ENCODE measurements around the gene KL.

The KL gene

GRCh38 chr13:33087091-33087490, 70.9 kb downstream of the KL start:
- no peak for DNase-seq

- no peak for DNase-seq
These were observed 71.6 kb downstream of the KL start for GRCh38 chr13:33087790-33088189.

GRCh38 chr13:33089311-33089710, 73.1 kb downstream of the KL start:
- DNase-seq, result no peak

- no peak for DNase-seq
These were observed 74.7 kb downstream of the KL start for GRCh38 chr13:33090755-33091414.

GRCh38 chr13:33091415-33091774, 75.2 kb downstream of the KL start:
- DNase-seq, result no peak

DNA sequence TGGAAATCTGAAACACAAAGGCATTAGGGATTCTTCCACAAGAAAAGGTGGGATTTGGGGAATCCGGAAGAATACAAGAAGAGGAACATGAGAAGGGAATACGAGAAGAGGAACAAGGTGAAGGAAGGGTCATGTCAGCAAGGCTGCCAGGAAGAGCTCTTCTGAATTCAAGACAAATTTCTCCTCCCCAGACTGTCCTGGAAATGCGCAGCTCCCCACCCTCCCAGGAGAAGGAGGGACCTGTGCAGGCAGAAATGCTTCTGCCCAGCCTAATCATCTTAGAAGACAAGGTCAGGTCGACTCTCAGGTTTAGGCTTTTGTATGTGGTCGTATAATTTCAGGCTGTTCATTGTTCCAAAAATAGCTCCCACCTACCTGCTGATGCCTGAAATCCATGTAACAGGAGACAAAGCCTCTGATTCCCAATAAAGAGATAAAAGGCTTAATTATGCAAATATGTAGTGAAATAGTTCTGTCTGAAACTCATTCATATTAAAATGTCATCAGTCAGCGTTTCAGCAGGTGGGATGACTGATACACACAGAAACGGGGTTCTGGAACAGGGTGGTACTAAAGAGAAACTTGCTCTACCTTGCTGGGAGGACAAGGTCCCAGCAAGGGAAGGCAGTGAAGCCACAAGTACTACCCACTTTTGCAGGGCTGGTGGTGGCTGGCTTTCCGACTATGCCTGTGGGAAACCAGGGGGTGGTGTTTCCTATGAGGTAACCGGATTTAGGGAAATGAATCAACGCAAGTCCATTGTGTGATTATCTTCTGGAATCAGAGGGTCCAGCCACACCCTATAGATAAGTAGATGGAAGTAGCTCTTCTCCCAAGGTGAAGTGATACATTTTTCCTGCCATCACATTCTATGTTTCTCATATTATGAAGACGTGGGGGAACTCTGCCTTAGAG, 76.1 kb downstream of the KL start:
- no peak for DNase-seq

GRCh38 chr13:33096886-33097605, 80.8 kb downstream of the KL start:
- no peak for DNase-seq

DNA sequence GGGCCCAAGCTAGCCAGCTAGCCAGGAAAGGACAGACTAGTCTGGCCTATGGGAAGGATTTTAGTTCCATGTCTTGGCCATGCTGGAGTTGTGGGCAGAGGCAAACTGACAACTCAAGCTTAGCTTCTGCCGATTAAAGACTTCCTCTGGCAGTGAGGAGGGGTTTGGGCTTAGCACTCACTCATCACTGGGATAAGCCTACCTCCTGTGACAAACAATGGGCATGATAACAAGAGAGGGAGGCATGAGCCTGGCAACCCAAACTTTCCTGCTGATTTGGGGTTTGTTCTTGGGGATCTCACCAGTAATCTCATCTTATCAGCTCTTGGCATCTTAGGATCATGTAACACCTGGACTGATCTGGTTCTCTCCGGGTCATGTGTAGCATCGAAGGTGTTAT, 83.6 kb downstream of the KL start:
- no peak for DNase-seq

GRCh38 chr13:33100886-33101285, 84.7 kb downstream of the KL start:
- DNase-seq, result no peak

GRCh38 chr13:33101835-33102234, 85.6 kb downstream of the KL start:
- DNase-seq, result no peak

GRCh38 chr13:33103457-33103856, 87.2 kb downstream of the KL start:
- DNase-seq, result no peak

DNA sequence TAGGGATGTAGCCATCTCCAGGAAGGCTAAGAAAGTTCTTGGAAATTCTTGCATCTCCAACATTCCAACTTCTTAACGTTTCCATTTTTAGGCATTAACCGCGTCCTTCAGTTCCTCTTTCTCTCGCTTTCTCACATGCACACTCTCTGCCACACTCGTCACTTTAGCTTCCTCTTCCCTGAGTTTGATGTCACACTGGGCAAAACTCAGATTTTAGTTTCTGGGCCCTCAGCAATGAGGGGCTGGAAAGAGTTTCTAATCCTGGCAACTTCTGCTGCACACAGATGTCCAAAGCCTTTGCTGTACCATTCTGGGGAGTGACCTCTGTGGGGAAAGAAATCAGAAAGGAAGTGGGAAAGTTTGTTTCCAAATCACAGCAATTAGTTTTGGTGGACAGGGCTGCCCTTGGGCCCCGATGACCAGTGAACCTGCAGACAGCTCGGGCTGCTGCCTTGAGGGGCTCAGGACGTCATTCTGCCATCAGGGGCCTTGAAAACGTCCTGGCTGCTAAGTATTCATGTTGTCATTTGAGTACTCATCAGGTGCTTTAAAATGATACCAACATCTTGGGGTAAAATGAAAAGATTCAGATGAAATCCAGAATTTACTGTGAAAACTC, 89.3 kb downstream of the KL start:
- no peak for DNase-seq

DNA sequence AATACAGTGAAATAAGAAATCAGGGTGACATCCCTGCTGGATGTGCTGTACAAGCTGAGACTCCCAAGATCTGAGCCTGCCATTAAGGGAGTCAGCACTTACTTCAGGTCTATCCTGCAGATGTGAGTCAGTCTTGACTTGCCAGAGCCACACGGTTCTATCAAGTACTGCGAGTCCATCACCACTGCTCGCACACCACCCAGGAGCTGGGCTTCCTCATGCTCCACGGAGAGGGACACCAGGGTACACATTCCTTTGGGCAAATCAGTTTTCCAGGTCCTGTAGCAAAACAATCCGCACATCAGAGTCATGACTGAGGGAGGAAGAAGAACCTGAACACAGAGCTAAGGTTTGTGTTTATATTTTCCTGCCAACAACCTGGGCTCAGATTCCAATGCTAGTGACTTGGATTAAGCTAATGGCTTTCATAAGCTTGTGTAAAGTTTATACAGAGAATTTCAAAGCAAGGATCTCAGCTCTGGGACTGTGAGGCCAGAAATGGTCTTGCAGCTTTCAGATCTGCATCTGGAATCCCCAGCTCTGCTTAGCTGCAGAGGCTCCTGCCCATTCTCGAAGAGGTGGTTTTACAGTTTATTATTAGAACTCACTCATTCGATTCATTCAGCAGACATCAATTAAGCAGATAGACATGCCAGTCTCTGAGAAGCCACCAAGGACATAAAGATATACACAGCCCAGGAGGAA, 90.6 kb downstream of the KL start:
- no peak for DNase-seq

DNA sequence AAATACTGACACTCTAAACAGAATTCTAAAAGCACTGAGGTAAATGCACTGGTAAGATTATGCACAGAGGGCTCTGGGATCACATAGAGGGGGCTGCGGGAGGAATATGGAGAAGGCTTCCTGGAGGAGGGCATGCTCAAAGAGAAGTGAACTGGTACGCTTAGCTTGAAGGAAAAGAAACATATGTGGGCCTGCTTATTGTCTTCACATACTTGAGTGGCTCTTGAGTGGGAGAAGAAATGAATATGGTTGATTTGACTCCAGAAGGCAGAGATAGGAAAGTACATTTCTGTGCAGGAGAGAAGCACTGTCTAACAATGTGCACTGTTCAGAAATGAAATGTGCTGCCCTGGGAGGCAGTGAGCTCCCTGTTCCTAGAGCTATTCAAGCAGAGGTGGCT, 91.1 kb downstream of the KL start:
- DNase-seq, result no peak

- DNase-seq, result no peak
These were observed 92.4 kb downstream of the KL start for GRCh38 chr13:33108620-33109019.

DNA sequence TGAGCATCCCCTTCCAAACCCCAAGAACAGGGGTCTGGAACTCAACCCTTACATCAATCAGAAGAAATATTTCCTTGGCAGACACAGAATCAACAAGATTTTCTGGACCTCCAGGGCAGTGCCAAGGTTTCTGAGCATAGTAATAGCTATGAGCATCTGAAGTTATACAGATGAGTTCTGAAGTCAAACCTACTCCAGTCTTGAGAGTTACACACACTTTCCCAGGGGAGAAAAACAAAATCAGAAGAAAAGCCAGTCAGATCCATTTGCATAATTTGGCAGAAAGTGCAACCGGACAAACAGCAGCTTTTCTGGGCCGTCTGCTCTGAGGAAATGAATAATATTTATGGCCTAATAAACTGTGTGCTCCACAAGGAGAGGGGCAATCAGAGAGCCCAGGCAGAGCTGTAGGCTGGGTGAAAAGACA, 93.1 kb downstream of the KL start:
- no peak for DNase-seq

DNA sequence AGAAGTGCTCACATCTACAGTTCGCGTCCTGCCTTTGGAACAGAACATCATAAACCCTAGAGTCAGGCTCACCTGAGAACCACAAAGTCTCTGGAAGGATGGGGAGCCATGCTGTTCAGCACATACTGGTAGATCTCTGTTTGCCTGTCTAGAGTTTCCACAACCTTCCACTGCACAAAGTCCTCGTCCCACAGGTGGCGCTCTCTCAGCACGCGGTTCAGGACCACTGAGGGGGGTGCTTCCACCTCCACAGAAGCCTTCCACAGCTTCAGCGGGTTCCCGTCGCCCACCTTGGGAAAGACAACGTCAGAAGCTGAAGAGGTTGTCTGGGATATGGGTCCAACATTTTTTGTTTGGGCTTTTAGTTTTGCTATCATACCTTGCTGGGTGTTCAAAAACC, 93.6 kb downstream of the KL start:
- no peak for DNase-seq

DNA sequence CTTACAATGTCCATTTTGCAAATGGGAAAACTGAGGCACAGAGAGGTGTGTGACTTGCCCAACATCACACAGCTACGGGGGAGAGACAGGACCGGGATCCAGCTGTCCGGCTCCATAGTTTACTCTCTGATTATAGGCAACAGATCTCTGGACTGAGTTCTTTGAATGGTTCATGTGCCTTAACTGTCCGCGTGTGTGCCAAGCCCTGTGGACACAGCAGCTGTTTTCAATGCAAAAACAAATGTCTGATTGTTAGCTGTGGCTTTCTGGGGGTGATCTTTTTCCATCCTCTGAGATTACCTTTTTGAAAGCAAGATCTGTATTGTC, 94.1 kb downstream of the KL start:
- no peak for DNase-seq

GRCh38 chr13:33110713-33111413, 94.6 kb downstream of the KL start:
- DNase-seq, result no peak

GRCh38 chr13:33111414-33112110, 95.3 kb downstream of the KL start:
- DNase-seq, result no peak

DNA sequence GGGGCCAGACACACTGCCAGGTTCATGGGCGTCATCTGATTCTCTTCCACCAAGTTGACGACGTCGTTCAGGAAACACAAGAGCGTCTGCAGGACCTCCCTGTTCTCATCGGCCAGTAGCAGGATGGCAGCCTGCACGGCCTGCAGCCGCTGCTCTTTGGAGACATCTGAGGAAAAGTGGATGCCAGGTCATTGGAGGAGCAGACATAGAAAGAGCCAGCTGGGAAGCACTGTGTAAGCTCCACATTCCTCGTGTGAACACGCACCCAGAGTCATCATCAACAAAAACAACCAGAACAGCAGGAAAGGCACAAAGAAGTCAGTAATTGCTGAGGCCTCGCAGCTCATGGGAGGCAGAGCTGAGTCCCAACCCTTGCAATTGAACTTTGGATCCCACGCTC, 96.5 kb downstream of the KL start:
- no peak for DNase-seq

DNA sequence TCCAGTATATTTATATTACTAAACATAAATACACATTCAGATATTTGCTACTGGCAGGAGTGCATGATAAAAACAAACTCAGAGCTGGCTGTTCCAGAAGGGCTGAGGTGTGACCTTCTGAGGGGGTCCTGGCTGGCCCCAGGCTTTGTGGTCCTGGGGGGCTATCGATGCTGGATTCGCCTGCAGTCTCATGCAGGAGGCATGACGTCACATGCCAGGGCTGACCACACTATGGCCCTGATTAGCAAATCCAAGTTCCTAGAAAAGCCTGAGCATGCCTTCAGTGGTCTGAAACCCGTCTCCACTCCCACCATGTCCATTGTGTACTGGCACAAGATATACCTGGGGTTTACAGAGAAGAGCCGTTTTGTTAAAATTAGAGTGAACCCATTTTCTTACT, 97.9 kb downstream of the KL start:
- no peak for DNase-seq
